ENCODE results near the gene KCNK5.

GRCh38 chr6:39156801-39157200 is 72.5 kb downstream of the KCNK5 start:
- TF ChIP-seq CXXC5 (CRISPR knock-in tag; IDR thresholded peaks at IDR 0.05) = no peak
- TF ChIP-seq ZNF253 (CRISPR knock-in tag; conservative IDR thresholded peaks at IDR 0.05) = no peak
- no peak for TF ChIP-seq CTCF (IDR thresholded peaks at IDR 0.05 in 2 of 3, conservative IDR thresholded peaks at IDR 0.05 in 1 of 3; ENCODE audit: insufficient read depth in 2 of 3, low read depth in 1 of 3, low read length in 3 of 3)
- no peak for TF ChIP-seq BACH1 (tag; IDR thresholded peaks at IDR 0.05)
- TF ChIP-seq KDM4B (IDR thresholded peaks at IDR 0.05; ENCODE audit: borderline replicate concordance in 2 of 2, low read depth in 1 of 2) = no peak
- no peak for TF ChIP-seq TCF7L2 (IDR thresholded peaks at IDR 0.05; ENCODE audit: low read depth, low read length)
- TF ChIP-seq POLR2A (conservative IDR thresholded peaks at IDR 0.05) = no peak
- TF ChIP-seq GTF3C2 (IDR thresholded peaks at IDR 0.05; ENCODE audit: borderline replicate concordance, extremely low read depth, insufficient read length) = no peak
- no peak for TF ChIP-seq EP300 (IDR thresholded peaks at IDR 0.05; ENCODE audit: low read length)
- no peak for TF ChIP-seq FOS (IDR thresholded peaks at IDR 0.05; ENCODE audit: extremely low read depth, insufficient read length)
